ENCODE data around the gene TMEM204. TPM values are rescaled to one million over a fixed set of nuclear protein-coding genes. Genes with fewer than 3 reads are reported as not detected.

TMEM204 gene
- total and polyA plus RNA-seq, 10 of the 15 experiments (the other 5 are each of a cell fraction or from before 2014, with no cell fraction given): 0.05 to 0.30 (median 0.18) TPM; not detected in 7

GRCh38 chr16:1500465-1501150 is 32.9 kb upstream of the TMEM204 start:
- H3K9me3 ChIP-seq (replicated peaks; ENCODE audit: control insufficient read depth, insufficient read depth, low read length): no peaks in the 10 kb centered on the region
- ATAC-seq (no peak), FAIRE-seq (no peak), DNase-seq (ENCODE audit: low read depth, low spot score) (no peak)
- ChIA-PET SMC1A (ENCODE audit: uncharacterized antibody, unreplicated experiment) (no interaction called here), CTCF (no interaction called here), POLR2A (no interaction called here), RAD21 (ENCODE audit: unreplicated experiment) (no interaction called here)
- no TSS peak for BruUV-seq (replicated peaks)
- no peak overlapping the region for H3K27ac ChIP-seq (ENCODE audit: control insufficient read depth, insufficient read depth)
- WGBS (ENCODE audit: insufficient coverage, insufficient replicate concordance, low lambda C conversion rate, missing lambda C conversion rate): 93% methylated on average over 36 of the region's 44 CpGs
- H3K27me3 ChIP-seq (replicated peaks in 1 of 2; ENCODE audit: control insufficient read depth in 2 of 2, insufficient read depth in 2 of 2, low read length in 1 of 2): no peaks in the 10 kb centered on the region
- no peaks in the 10 kb centered on the region for H3K79me2 ChIP-seq (ENCODE audit: control insufficient read depth, insufficient read depth, low read length)
- no peak overlapping the region for H3K4me2 ChIP-seq (ENCODE audit: control insufficient read depth, insufficient read depth)
- H3K4me3 ChIP-seq: no peak overlapping the region
- H3K4me1 ChIP-seq (ENCODE audit: control insufficient read depth, insufficient read depth, low read length): no peaks in the 10 kb centered on the region
- no peak overlapping the region for H2AFZ ChIP-seq (ENCODE audit: control insufficient read depth, low read depth, low read length)
- peaks cover 7 to 17% of the 10 kb centered on the region in 2 experiments; a peak in 3 of 4 replicates for H3K36me3 ChIP-seq (ENCODE audit: control insufficient read depth in 2 of 2, insufficient read depth in 2 of 2, low read length in 1 of 2)
- intact Hi-C loops (cut with micrococcal nuclease; ENCODE audit: unreplicated experiment) (no loop called here), in situ Hi-C loops (cut with MboI) (no loop called here)
- H3K9ac ChIP-seq (ENCODE audit: control insufficient read depth, insufficient read depth, low read length): no peak overlapping the region
- H4K20me1 ChIP-seq (ENCODE audit: control insufficient read depth, insufficient read depth): no peaks in the 10 kb centered on the region
- TF ChIP-seq STAT1 (conservative IDR thresholded peaks at IDR 0.05) (no peak), JUNB (IDR thresholded peaks at IDR 0.05) (no peak), HDAC2 (IDR thresholded peaks at IDR 0.05) (no peak), CHD1 (IDR thresholded peaks at IDR 0.05; ENCODE audit: low read depth, low read length) (no peak), EED (IDR thresholded peaks at IDR 0.05; ENCODE audit: low read depth) (no peak), ATF7 (IDR thresholded peaks at IDR 0.05; ENCODE audit: low read depth) (no peak), BACH1 (IDR thresholded peaks at IDR 0.05; ENCODE audit: borderline replicate concordance) (no peak), ZBTB33 (IDR thresholded peaks at IDR 0.05) (no peak), POLR2AphosphoS5 (IDR thresholded peaks at IDR 0.05; ENCODE audit: low read length) (no peak), RAD51 (IDR thresholded peaks at IDR 0.05) (no peak), MXI1 (IDR thresholded peaks at IDR 0.05; ENCODE audit: low read depth, low read length) (no peak), IRF4 (IDR thresholded peaks at IDR 0.05; ENCODE audit: low read depth, low read length) (no peak)
- TF ChIP-seq, protein P1, sequence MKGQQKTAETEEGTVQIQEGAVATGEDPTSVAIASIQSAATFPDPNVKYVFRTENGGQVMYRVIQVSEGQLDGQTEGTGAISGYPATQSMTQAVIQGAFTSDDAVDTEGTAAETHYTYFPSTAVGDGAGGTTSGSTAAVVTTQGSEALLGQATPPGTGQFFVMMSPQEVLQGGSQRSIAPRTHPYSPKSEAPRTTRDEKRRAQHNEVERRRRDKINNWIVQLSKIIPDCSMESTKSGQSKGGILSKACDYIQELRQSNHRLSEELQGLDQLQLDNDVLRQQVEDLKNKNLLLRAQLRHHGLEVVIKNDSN (IDR thresholded peaks at IDR 0.05; ENCODE audit: borderline replicate concordance, extremely low read length, insufficient read depth, low read depth, low read length): no peak
- TF ChIP-seq, protein P2, sequence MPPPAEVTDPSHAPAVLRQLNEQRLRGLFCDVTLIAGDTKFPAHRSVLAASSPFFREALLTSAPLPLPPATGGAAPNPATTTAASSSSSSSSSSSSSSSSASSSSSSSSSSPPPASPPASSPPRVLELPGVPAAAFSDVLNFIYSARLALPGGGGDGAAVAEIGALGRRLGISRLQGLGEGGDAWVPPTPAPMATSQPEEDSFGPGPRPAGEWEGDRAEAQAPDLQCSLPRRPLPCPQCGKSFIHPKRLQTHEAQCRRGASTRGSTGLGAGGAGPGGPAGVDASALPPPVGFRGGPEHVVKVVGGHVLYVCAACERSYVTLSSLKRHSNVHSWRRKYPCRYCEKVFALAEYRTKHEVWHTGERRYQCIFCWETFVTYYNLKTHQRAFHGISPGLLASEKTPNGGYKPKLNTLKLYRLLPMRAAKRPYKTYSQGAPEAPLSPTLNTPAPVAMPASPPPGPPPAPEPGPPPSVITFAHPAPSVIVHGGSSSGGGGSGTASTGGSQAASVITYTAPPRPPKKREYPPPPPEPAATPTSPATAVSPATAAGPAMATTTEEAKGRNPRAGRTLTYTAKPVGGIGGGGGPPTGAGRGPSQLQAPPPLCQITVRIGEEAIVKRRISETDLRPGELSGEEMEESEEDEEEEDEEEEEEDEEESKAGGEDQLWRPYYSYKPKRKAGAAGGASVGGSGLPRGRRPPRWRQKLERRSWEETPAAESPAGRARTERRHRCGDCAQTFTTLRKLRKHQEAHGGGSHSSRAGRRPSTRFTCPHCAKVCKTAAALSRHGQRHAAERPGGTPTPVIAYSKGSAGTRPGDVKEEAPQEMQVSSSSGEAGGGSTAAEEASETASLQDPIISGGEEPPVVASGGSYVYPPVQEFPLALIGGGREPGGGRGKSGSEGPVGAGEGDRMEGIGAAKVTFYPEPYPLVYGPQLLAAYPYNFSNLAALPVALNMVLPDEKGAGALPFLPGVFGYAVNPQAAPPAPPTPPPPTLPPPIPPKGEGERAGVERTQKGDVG (CRISPR knock-in tag; IDR thresholded peaks at IDR 0.05): no peak
- TF ChIP-seq, protein P3, sequence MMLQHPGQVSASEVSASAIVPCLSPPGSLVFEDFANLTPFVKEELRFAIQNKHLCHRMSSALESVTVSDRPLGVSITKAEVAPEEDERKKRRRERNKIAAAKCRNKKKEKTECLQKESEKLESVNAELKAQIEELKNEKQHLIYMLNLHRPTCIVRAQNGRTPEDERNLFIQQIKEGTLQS (IDR thresholded peaks at IDR 0.05; ENCODE audit: borderline replicate concordance, extremely low read depth, low read depth, low read length): no peak
- TF ChIP-seq, protein P4, sequence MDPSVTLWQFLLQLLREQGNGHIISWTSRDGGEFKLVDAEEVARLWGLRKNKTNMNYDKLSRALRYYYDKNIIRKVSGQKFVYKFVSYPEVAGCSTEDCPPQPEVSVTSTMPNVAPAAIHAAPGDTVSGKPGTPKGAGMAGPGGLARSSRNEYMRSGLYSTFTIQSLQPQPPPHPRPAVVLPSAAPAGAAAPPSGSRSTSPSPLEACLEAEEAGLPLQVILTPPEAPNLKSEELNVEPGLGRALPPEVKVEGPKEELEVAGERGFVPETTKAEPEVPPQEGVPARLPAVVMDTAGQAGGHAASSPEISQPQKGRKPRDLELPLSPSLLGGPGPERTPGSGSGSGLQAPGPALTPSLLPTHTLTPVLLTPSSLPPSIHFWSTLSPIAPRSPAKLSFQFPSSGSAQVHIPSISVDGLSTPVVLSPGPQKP (IDR thresholded peaks at IDR 0.05; ENCODE audit: low read depth, low read length): no peak
